Glomerular visceral epithelial cell (primary cell): ENCODE measurements around the gene SPATA46.
A peak's percentile ranks its signal among the peaks of the same experiment; 100 is the strongest.
"Not testable (repeated sequence)": the region's sequence is repeated elsewhere in the genome, so short reads cannot be mapped to it uniquely, and the experiment has no call there.

Source experiments
- DNase-seq: peaks from one replicate; pipeline ENCODE4 v3.0.0-alpha.2; 2016; ENCODE audit errors: extremely low spot score

Gene SPATA46

DNA sequence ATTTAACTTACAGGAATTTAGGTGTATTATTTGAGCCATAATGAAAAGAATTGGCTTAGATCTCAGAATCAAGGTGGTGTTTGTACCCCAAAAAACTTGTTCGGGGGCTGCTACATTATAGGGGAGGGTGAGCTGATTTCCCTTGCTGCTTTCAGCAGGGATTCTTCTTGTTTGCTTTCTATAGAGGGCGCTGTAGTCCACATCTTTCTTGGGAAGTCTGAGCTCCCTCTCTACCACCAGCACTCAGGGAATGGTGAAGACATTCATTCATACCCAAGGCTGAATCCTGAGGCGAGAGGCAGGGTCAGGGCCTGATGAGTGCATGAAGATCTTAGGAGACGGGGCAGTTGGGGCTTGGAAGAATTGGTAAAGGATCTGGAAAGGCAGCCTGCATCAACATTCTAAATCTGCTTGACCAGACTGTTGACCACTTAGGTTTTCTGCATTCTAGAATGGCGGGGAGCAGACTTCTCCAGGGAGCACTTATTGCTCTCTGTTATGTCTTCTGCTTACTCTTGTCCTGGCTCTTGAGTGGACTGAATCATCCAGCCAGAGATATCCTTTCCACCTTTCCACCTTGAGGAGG lies 18.9 kb downstream of the SPATA46 start:
- DNase-seq, result peak; percentile 18

DNA sequence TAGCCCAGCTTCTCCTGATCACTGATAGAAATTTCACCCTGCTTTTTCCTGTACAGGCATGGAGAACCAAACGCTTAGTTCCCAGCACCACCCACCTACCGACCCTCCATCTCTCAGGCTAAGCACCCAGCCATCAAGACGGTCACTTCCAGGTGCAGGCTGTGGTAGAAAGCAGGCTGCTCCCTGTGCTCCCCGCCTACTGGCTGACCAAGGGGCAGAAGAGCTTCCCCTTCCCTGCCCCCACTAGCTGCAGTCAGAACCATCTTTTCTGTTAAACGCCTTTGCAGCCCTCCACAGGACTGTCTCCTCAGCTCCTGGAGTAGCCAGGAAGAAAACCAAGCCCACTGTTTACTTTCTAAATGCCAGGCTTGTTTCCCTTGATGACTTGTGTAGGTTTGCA lies 23.0 kb downstream of the SPATA46 start:
- no peak for DNase-seq

DNA sequence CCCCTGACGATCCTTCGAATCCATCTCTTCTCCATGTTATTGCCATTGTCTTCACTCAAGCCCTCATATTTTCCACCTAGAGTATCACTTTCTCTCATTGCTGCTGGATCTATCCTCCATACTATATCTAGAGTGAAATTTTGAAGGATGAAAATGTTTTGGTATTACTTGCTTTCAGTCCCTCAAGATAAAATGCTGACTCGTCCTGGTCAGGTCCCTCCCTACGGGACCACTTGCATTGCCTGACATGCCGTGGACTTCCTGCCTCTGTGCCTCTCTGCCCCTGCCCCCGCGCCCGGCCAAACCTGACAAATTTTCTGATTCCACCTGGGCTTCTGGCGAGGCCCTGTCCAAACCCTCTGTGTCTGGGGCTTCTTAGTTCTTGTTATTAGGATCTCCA lies 23.6 kb downstream of the SPATA46 start:
- no peak for DNase-seq

DNA sequence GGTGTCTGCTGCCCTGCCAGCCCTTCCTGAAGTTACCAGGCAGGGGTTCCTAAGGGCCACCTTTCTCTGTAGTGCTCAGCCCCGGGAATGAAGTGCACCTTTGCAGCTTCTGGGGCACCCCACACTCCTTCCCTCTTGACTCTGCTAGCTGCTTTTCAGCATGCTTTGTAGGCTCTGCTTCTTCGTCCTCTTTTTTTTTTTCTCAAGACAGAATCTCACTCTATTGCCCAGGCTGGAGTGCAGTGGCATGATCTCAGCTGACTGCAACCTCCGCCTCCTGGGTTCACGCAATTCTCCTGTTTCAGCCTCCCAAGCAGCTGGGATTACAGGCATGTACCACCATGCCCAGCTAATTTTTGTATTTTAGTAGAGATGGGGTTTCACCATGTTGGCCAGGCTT lies 24.8 kb downstream of the SPATA46 start:
- DNase-seq, result not testable (repeated sequence)

DNA sequence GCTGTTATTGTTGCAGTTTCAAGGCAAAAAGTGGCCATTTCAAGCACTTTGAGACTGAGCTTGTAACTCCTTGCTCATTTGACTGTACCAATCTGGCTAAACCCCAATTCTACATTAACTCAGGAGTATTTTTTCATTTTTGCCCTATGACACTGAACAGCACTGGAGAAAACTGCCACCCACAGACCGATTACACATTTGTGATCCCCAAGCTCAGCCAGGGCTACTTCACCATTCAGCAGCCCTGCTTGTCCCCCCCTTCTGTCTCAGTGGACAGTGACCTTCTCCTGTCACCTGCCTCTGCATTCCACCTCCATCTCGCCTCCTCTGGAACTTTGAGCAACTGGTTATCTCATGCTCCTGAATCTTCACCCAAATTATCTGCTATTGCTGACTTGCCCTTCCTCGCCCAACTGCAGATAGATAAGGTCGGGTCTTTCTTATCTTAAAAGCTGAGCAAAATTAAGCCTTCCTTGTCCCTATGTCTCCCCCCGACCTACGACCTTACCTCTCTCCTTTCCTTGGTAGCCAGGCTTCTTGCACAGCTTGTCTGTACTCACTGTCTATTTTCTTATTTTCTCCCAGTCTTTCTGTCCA lies 25.3 kb downstream of the SPATA46 start:
- no peak for DNase-seq

DNA sequence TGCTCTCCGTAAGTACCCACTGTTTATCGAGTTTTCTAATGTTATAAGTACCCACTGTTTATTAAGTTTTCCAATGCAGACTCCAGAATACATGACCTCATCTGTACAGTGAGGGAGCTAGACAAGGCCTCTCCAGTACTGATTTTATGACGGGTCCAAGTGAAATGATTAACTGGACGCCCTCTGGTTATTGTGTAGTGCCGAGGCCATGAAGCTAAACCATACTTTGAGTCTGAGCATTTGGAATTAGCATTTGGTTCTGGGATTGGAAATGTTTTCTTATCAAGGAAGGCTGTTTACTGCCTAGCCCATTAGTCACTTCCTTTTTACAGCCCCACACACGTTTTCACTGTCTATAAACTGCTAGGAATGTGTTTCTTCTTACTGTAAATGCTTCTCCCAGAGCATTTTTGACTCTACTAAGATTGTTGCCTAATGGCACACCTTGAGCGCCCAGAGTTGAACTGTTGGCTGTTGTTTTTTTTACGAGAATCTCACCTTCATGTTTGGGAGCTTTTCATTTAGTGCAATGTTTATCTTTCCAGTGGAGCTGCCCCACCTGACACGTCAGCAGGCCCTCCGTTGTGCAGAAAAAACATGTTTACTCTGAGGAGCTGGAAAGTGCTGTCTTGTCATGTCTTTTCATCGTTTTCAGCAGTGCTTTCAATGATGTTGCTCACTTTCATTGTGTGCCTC lies 26.9 kb downstream of the SPATA46 start:
- peak; percentile 33 for DNase-seq

DNA sequence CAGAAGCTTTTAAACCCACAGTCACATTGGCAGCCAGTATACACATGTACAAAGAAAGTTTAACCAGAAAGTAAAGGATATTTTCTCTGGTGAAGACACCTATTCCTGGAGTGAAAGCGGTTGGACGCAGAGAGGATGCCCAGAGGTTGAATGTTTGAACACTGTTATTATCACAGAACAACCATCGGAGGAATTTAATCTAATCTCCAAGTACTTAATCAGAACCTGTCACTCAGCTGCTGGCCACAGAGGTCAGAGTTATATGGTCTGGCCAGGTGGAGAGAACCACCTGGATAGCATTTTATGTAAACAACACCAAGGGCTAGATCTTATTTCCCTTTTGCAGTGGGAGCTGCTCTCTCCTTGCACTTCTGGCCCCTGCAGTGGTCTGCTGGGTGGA lies 29.4 kb downstream of the SPATA46 start:
- DNase-seq, result no peak

DNA sequence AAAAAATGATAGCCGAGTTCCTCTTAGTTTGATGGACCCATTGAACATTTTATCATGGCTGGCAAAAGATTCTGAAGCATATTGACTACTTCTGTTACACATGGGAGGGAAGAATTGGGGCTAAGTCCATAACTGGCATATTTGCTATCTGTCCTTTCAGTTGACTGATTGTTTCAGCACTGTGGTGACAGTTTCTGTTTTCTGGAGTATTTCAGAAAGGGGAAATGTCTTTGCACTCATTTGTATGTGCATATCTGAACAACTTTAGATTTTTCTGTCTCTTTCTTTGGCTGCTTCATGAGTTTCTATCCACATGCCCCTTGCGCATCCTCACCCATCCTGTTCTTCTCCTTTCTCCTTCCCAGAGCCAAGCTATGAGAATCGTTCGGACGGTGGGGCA lies 33.2 kb downstream of the SPATA46 start:
- no peak for DNase-seq

DNA sequence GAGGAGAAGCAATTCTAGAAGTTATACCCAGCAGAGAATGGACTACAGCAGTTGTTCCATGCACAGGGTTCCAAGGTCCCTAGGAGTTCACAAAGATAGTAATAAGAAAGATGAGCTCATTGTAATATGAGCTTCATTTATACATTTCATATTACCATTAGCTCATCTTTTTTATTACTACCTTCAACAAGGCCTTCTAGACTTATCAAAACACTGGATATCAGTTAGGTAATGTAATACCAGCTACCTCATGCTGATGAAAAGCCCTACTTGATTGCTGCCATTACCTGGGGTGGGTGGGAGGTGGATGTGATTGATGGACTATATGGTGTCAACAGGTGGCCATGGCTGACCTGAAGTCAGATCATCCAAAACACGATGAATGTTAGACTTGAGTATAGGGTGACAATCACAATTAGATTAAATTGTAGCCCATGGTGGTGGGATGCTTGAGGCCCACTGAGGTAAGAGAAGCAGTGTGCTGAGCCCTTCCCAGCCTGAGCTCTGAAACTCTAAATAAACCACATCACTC lies 34.1 kb downstream of the SPATA46 start:
- DNase-seq, result no peak

DNA sequence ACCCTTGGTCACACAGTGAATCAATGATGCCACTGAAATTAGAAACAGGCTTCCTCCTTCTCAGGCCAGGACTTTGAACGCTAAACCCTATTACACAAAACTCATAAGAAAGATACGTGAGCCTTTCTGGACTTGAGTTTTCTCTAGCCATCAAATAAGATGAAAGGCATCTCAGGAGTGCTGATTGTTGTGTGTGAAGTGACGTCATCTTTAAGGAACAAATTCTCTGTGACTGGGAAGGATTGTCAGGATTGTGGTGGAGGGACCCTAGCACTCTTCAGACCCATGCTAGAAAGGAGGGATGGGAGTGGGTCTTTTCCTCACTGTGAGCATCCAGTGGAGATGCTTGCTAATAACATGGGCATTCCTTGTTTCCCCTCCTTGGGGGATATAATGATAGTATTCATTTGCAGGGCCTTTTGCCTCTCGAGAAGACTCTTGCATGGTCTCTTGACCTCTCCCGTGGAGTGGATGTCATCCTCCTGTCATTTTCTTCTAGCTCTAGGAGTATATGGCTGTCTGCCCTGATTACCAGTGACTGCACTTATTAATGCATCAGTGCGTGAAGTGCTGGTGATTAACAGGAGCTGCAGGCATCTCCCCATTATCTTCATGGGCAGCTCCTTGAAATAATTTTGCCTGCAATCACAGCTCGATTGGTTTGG lies 39.9 kb downstream of the SPATA46 start:
- DNase-seq, result no peak

DNA sequence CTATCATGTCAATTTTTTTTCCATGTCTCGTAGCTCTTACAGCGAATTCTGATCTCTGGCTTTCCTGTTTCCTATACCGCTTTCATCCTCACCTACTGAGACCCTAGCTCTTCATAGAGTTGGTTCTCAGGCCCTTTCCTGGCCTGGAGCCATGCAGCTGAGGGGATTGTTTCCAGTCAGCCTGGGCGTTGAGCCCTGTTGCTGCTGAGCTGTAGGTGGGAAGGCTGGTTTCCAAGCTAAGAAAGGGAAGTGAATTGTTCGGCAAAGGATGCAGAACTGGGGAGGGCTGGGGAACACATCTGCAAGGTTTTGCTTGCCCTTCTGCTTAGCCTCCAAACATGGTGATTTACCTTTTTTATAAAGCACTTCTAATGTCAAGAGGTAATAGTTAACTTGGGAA lies 41.5 kb downstream of the SPATA46 start:
- no peak for DNase-seq

DNA sequence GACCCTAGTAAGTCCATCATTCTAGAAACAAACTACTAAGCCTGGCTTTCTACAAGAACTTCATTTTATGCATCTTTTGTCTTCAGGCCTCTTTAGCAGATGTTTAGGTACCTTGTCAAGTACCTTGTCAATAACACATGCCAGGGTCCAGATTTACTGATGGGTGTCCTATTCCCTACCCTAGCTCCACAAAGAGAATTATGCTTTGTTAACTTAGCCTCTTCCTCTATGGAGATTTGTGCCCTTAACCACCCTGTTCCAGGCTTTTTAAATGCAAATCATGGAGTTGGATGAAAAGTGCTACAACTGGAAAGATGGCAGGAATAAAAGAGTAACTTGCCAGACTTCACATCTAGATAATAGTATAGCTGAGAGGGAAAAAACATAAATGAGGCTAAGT lies 42.7 kb downstream of the SPATA46 start:
- DNase-seq, result no peak

DNA sequence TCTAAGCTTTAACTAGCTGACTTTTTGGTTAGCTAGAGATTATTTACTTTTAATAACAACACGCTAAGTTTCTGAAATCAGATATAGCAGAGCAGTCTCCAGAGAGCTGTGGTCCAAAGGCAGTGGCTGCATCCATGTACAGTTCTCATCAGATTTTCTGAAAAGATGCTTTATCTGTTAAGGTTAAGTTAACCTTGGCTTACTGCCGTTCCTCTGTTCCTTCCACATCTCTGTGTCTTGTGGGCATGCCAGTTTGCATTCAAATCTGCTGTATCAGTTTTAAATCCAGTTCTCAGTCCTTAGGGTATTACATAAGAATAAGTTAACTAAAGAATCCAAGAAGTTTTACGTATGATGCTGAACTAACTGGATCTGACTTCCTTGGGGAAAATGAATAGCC lies 46.8 kb downstream of the SPATA46 start:
- DNase-seq, result no peak

DNA sequence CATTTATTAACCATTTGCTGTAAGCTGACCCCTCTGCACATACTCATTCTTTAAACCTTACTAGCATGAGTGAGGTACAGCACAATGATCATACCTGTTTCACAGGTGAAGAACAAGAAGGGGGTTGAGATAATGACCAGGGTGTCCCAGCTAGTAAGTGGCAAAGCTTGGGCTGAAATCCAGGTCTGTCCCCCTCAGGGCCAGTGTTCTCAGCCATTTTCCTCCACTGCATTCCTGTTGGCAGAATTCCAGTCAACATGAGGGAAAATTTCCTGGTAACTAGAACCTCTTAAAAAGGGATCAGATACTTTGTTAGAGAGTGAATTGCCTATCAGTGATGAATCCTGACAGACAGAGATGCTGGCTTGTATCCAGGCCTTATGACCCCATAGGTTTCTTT lies 48.1 kb downstream of the SPATA46 start:
- no peak for DNase-seq

DNA sequence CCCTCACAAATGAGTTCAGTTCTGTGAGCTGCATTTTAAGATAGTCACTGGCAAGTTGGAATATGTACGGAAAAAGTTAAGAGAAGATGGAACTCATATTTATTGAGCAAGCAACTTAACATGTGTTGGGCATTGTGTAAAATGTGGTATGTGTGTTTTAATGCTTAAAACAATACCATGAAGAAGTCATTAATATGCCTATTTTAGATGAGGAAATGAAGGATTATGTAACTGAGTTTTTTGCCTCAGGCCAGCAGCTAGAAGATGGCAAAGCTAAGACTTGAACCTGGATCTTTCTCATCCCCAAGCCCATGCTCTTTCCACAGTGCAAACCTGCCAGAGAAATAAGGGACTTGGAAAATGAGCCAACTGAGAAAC lies 48.9 kb downstream of the SPATA46 start:
- DNase-seq, result no peak

DNA sequence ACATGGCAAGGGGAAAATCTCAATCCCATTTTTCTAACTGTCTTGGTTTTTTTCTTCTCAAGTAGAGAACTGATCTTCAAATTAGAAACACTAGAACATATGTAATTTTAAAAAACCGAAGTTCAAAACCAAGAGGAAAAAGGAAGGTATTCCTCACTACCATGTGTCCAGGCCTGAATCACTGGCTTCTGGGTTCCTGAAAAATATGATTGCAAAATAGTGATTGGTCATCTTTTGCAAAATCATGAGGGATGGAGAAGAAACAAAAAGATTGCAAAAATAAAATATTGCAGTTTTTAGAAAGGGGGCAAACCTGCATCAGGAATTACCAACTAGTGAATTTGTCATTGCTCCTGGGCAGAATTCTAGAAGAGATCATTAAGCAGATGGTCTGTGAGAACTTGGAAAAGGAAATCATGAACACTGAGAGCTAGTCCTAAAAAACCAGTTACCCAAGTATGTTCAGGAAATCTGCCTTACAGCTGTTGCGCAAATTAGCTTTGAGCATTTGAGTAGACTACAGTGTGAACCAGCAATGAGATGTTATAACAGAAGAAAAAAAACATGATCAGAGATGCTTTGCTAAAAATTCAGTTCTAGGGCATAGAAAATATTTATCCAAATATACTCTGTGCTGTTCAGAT lies 49.4 kb downstream of the SPATA46 start:
- no peak for DNase-seq

DNA sequence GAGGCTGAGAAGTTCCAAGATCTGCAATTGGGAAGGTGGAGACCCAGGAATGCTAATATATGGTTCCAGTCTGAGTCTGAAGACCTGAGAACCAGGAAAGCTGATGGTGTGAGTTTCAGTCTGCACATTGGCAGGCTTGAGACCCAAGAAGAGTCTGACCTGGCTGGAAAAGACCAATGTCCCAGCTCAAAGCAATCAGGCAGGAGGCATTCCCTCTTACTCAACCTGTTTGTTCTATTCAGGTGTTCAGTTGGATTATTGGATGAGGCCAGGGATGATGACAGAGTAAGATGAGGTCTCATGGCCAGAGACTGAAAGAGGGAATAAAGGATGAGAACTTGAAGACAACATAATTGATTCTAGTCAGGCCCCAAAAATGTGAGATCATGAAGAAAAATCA lies 50.1 kb downstream of the SPATA46 start:
- no peak for DNase-seq

DNA sequence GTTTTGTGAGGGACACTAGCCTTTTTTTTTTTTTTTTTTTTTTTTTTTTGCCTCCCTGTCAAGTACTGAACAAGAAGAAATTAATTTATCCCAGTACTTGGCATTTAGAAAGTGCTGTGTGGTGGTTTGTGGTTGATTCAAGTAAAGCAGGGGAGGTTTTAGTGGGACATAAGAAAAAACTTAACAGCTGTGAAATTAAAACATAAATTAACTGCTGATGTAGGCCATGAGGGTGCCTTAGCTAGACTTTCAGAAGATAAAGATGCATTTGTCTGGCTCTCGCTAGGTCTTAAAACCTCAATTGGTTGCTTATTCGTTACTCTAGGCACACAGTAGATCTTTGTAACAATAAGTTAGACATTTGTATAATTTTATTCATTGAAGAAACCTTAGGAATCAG lies 52.3 kb downstream of the SPATA46 start:
- DNase-seq, result no peak
